ENCODE measurements around the gene GCSAM.

DNA sequence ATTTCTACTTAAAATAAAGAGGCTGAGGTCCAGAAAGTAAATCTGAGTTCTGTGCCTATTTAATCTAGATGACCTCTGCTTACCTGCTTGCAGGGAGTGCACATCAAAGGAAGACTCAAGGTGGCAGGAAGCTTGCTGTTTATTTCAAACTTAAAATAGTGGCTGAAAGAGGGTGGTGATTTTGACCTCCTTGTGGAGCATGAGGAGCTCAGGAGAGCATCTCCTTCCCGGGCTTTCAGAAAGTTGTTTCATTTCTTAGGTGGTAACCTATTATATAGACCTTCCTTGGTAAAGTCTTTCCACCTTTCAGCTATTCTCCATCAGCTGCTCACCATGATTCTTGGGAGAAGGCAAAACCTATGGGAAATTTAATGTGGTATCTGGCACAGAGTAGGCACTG is 494 bp downstream of the GCSAM start:
- TF ChIP-seq, protein P1, sequence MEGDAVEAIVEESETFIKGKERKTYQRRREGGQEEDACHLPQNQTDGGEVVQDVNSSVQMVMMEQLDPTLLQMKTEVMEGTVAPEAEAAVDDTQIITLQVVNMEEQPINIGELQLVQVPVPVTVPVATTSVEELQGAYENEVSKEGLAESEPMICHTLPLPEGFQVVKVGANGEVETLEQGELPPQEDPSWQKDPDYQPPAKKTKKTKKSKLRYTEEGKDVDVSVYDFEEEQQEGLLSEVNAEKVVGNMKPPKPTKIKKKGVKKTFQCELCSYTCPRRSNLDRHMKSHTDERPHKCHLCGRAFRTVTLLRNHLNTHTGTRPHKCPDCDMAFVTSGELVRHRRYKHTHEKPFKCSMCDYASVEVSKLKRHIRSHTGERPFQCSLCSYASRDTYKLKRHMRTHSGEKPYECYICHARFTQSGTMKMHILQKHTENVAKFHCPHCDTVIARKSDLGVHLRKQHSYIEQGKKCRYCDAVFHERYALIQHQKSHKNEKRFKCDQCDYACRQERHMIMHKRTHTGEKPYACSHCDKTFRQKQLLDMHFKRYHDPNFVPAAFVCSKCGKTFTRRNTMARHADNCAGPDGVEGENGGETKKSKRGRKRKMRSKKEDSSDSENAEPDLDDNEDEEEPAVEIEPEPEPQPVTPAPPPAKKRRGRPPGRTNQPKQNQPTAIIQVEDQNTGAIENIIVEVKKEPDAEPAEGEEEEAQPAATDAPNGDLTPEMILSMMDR (conservative IDR thresholded peaks at IDR 0.05), result no peak
- no peak for TF ChIP-seq EZH2 (IDR thresholded peaks at IDR 0.05; ENCODE audit: low read depth)
